Natural killer cell treated with Interleukin-12 subunit alpha and Interleukin-12 subunit beta and Interleukin-15 and Interleukin-18, amount 100 ng/mL, for 72 hours (primary cell): ENCODE measurements around the gene CLPTM1L. TPM values are rescaled to one million over a fixed set of nuclear protein-coding genes. Genes with fewer than 3 reads are reported as not detected.
"Not testable (repeated sequence)": the region's sequence is repeated elsewhere in the genome, so short reads cannot be mapped to it uniquely, and the experiment has no call there.

Source experiments
- ATAC-seq, 2 donors: fragments of 150-1000 bp; cut with Tn5 transposase in 1 of 2; sonication (Bioruptor Pico), chemical (Tn5 transposase) in 1 of 2; 2 replicates each; pipeline ENCODE4 v1.10.0; 2021
- DNase-seq: peaks from one replicate; pipeline ENCODE4 v3.0.0; 2022; ENCODE audit warnings: low spot score
- H3K27ac Mint-ChIP-seq, 2 donors: 1 replicate in 1 of 2; 2 replicates in 1 of 2; pipeline ENCODE4 v1.8.0; 2022; ENCODE audit warnings: mixed read lengths in 2 of 2, mild to moderate bottlenecking in 1 of 2, moderate library complexity in 1 of 2
- H3K27me3 Mint-ChIP-seq, 2 donors: 1 replicate in 1 of 2; 2 replicates in 1 of 2; pipeline ENCODE4 v1.8.0; 2022; ENCODE audit warnings: mixed read lengths in 2 of 2
- H3K36me3 Mint-ChIP-seq: one replicate; pipeline ENCODE4 v1.8.0; 2022; ENCODE audit warnings: mixed read lengths
- H3K4me1 Mint-ChIP-seq, 2 donors: 1 replicate in 1 of 2; 2 replicates in 1 of 2; pipeline ENCODE4 v1.8.0; 2022; ENCODE audit warnings: low read depth in 2 of 2, mixed read lengths in 2 of 2, mild to moderate bottlenecking in 1 of 2
- H3K4me3 Mint-ChIP-seq: one replicate; pipeline ENCODE4 v1.8.0; 2022; ENCODE audit warnings: mixed read lengths
- H3K9me3 Mint-ChIP-seq: 2 replicates; pipeline ENCODE4 v1.8.0; 2022; ENCODE audit warnings: mixed read lengths
- total RNA-seq, 2 donors: library from RNA; stranded (reverse); gene quantifications; one replicate each; pipeline ENCODE4 v1.2.3, GENCODE V29; 2022

CLPTM1L gene
- total RNA-seq, 2 donors from 2014 or later: 112 to 178 TPM

GRCh38 chr5:1328237-1329110, 16.4 kb downstream of the CLPTM1L start:
- not testable (repeated sequence) for H3K27ac Mint-ChIP-seq, H3K4me3 Mint-ChIP-seq, ATAC-seq, H3K27me3 Mint-ChIP-seq, H3K9me3 Mint-ChIP-seq
- peaks cover 15 to 22% of the 10 kb centered on the region in 2 donors for H3K4me1 Mint-ChIP-seq
- H3K36me3 Mint-ChIP-seq: peaks cover 12% of the 10 kb centered on the region
- DNase-seq: peak; percentile 18

- H3K27ac Mint-ChIP-seq, H3K27me3 Mint-ChIP-seq, ATAC-seq, H3K9me3 Mint-ChIP-seq, H3K4me3 Mint-ChIP-seq: not testable (repeated sequence)
- peaks cover 15 to 20% of the 10 kb centered on the region in 2 donors for H3K4me1 Mint-ChIP-seq
- DNase-seq: peak; percentile 5
- peaks cover 12% of the 10 kb centered on the region for H3K36me3 Mint-ChIP-seq
These were observed 17.8 kb downstream of the CLPTM1L start for GRCh38 chr5:1326901-1327756.

GRCh38 chr5:1326532-1326875, 18.4 kb downstream of the CLPTM1L start:
- not testable (repeated sequence) for DNase-seq, H3K27ac Mint-ChIP-seq, H3K4me3 Mint-ChIP-seq, H3K27me3 Mint-ChIP-seq, ATAC-seq, H3K9me3 Mint-ChIP-seq
- peaks cover 14% of the 10 kb centered on the region for H3K36me3 Mint-ChIP-seq
- H3K4me1 Mint-ChIP-seq: peaks cover 15 to 21% of the 10 kb centered on the region in 2 donors

- DNase-seq (peak; percentile 44), ATAC-seq (no peak)
- Mint-ChIP-seq H3K27me3 (no peaks in the 10 kb centered on the region), H3K36me3 (peaks cover 17% of the 10 kb centered on the region), H3K27ac (no peak overlapping the region), H3K4me3 (no peak overlapping the region), H3K4me1 (peaks cover 15 to 22% of the 10 kb centered on the region in 2 donors), H3K9me3 (no peaks in the 10 kb centered on the region)
These were observed 18.9 kb downstream of the CLPTM1L start for GRCh38 chr5:1325870-1326531.

- Mint-ChIP-seq H3K4me1 (peaks cover 15 to 22% of the 10 kb centered on the region in 2 donors), H3K27ac (no peak overlapping the region), H3K4me3 (no peak overlapping the region), H3K9me3 (no peaks in the 10 kb centered on the region), H3K27me3 (no peaks in the 10 kb centered on the region), H3K36me3 (peaks cover 17% of the 10 kb centered on the region)
- ATAC-seq (peak in 1 of 2 donors; percentile 59), DNase-seq (peak; percentile 62)
These were observed 19.6 kb downstream of the CLPTM1L start for GRCh38 chr5:1325191-1325741.

GRCh38 chr5:1324719-1325190, 20.1 kb downstream of the CLPTM1L start:
- no peak overlapping the region for H3K27ac Mint-ChIP-seq
- ATAC-seq (no peak), DNase-seq (peak; percentile 26)
- H3K27me3 Mint-ChIP-seq: no peaks in the 10 kb centered on the region
- H3K9me3 Mint-ChIP-seq: no peaks in the 10 kb centered on the region
- H3K4me1 Mint-ChIP-seq: peaks cover 15 to 22% of the 10 kb centered on the region in 2 donors
- peaks cover 17% of the 10 kb centered on the region for H3K36me3 Mint-ChIP-seq
- H3K4me3 Mint-ChIP-seq: no peak overlapping the region

- Mint-ChIP-seq H3K4me1 (peaks cover 15 to 22% of the 10 kb centered on the region in 2 donors), H3K9me3 (no peaks in the 10 kb centered on the region), H3K27me3 (no peaks in the 10 kb centered on the region), H3K36me3 (peaks cover 17% of the 10 kb centered on the region), H3K27ac (no peak overlapping the region), H3K4me3 (no peak overlapping the region)
- DNase-seq: peak; percentile 6
- ATAC-seq: no peak
These were observed 20.6 kb downstream of the CLPTM1L start for GRCh38 chr5:1324301-1324700.

- Mint-ChIP-seq H3K4me3 (no peak overlapping the region), H3K4me1 (peaks cover 14 to 22% of the 10 kb centered on the region in 2 donors), H3K27me3 (no peaks in the 10 kb centered on the region), H3K27ac (no peak overlapping the region), H3K9me3 (no peaks in the 10 kb centered on the region), H3K36me3 (peaks cover 17% of the 10 kb centered on the region)
- DNase-seq: peak; percentile 12
- ATAC-seq: no peak
These were observed 21.1 kb downstream of the CLPTM1L start for GRCh38 chr5:1323803-1324173.

GRCh38 chr5:1322955-1323802, 21.7 kb downstream of the CLPTM1L start:
- peaks cover 17% of the 10 kb centered on the region for H3K36me3 Mint-ChIP-seq
- no peaks in the 10 kb centered on the region for H3K9me3 Mint-ChIP-seq
- H3K27me3 Mint-ChIP-seq: no peaks in the 10 kb centered on the region
- peaks cover 9 to 16% of the 10 kb centered on the region in 2 donors for H3K4me1 Mint-ChIP-seq
- H3K4me3 Mint-ChIP-seq: no peak overlapping the region
- H3K27ac Mint-ChIP-seq: no peak overlapping the region
- ATAC-seq (peak in 1 of 2 donors; percentile 52), DNase-seq (peak; percentile 44)

GRCh38 chr5:1322036-1322900, 22.6 kb downstream of the CLPTM1L start:
- H3K27me3 Mint-ChIP-seq: no peaks in the 10 kb centered on the region
- DNase-seq: peak; percentile 42
- H3K9me3 Mint-ChIP-seq: no peaks in the 10 kb centered on the region
- ATAC-seq: peak in 1 of 2 donors; percentile 33
- H3K36me3 Mint-ChIP-seq: peaks cover 22% of the 10 kb centered on the region
- H3K27ac Mint-ChIP-seq: no peak overlapping the region
- no peak overlapping the region for H3K4me3 Mint-ChIP-seq
- peaks cover 13% of the 10 kb centered on the region in 2 donors for H3K4me1 Mint-ChIP-seq

GRCh38 chr5:1321576-1321975, 23.3 kb downstream of the CLPTM1L start:
- Mint-ChIP-seq H3K9me3 (no peaks in the 10 kb centered on the region), H3K27me3 (peaks cover 0 to 5% of the 10 kb centered on the region in 2 donors), H3K4me3 (no peak overlapping the region), H3K4me1 (peaks cover 15 to 17% of the 10 kb centered on the region in 2 donors), H3K36me3 (peaks cover 28% of the 10 kb centered on the region), H3K27ac (no peak overlapping the region)
- ATAC-seq (no peak), DNase-seq (peak; percentile 31)
